IPS-18c (cell line): Measurements from ENCODE around the gene FBXL2.
"Not testable (repeated sequence)": the region's sequence is repeated elsewhere in the genome, so short reads cannot be mapped to it uniquely, and the experiment has no call there.

Experiments
- H3K4me3 ChIP-seq: 2 replicates; pipeline ENCODE4 v1.7.0; 2013; ENCODE audit warnings: low read depth, mild to moderate bottlenecking, low read length, moderate library complexity; ENCODE audit not compliant: insufficient read depth
- H3K9me3 ChIP-seq: one replicate; pipeline ENCODE4 v1.6.1; 2013; ENCODE audit warnings: mild to moderate bottlenecking, low read length, moderate library complexity; ENCODE audit not compliant: control insufficient read depth, insufficient read depth

FBXL2 gene

DNA sequence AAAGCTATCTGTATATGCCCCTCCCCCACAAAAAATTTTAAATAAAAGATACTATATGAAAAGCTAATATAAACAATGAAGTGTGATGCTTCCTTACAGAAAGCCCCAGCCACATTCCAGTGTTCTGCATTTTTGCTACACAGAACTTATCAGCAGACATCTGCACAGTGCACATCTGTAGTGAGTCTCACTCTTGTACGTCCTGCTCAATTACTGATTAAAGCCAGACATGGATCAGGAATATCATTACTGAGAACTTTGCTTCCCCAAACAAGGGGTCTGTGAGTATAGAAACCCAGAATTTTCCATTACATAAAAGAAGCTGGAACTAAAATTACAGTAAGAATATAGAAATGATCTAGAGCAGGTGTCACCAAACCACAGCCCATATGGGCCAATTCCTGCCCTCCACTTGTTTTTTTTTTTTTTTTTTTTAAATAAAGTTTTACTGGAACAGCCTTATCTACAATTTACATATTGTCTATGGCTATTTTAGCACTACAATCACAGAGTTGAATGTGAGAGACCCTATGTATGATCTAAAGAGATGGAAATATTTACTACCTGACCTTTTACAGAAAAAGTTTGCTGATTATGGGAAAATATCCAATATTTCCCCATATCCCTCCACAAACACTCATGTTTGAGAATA is 117.3 kb downstream of the FBXL2 start:
- H3K4me3 ChIP-seq: no peak overlapping the region
- no peaks in the 10 kb centered on the region for H3K9me3 ChIP-seq

DNA sequence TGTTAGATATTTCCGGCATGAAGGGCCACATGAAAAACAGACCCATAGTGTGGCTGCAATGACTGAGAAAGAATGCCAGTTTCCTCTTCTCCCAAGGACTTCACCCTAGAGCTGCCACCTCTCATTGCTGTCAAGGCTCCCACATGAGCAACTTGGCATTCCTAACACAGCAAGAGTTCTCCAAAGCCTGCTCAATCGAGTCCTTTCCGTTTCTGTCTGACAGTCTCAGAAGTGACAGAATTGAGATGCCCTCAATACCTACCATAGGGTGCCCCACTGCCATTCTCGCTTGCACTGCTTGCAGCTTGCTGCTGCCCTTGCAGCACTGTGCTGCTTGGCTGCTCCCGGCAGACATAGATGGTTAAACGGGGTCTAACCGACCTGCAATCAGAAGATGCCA is 118.7 kb downstream of the FBXL2 start:
- no peaks in the 10 kb centered on the region for H3K9me3 ChIP-seq

DNA sequence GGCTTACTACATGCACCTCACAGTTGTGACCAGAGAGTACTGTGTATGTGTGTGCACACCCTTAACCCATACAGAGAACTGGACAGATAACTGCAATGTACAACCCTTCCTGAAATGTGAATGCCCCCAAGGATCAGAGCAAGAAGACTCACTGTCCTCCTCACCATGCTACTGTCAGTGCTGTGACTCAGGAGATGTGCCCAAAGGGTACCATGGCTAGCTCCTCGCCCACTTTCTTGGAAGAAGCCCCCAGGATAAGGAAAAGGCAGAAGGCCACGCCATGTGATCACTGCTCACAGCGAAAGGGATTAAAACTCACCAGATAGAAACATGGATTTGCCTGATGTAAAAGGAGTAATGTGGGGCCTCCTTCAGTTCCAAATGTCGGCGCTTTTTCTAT is 121.2 kb downstream of the FBXL2 start:
- no peaks in the 10 kb centered on the region for H3K9me3 ChIP-seq

More for the DNA sequence above, 118.7 kb downstream of the FBXL2 start:
- no peak overlapping the region for H3K4me3 ChIP-seq

DNA sequence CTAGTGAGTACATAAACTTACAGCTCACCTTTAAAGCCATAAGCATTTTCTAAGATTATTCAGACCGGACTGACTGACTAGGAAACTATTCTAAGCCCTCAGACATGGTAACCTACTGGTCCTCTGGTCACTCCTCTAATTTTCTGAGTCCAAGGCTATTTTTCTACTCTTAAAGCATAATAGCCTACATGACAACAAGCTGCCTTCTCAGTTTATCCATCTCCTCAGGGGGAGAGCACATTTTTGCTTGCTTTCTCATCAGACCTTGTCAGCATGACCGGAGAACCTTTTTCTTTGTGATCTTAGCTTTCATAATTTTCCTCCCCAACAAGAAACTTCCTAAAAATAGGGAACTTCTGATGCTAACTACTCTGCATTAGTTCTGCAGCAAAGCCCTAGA is 124.5 kb downstream of the FBXL2 start:
- Histone ChIP-seq H3K4me3 (no peak overlapping the region), H3K9me3 (no peaks in the 10 kb centered on the region)

More for the DNA sequence above, 121.2 kb downstream of the FBXL2 start:
- no peak overlapping the region for H3K4me3 ChIP-seq

DNA sequence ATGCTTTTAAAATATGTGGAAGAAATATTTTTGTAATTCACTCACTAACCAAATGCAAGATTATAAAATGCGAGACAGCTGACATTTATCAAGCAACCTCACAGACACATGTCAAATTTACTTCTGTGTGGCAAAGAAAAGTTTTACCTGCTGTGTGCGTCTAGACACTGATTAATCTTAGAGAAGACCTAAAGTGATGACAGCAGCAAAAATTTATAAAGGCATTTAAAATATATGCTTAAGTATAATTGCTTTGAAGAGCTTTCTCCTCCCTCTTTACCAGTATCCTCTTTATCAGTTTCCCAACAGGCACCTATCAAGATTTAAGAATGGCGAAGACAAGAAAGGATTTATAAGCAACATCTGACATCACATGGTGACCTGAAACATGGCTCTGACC is 125.7 kb downstream of the FBXL2 start:
- no peak overlapping the region for H3K4me3 ChIP-seq
- H3K9me3 ChIP-seq: no peaks in the 10 kb centered on the region

DNA sequence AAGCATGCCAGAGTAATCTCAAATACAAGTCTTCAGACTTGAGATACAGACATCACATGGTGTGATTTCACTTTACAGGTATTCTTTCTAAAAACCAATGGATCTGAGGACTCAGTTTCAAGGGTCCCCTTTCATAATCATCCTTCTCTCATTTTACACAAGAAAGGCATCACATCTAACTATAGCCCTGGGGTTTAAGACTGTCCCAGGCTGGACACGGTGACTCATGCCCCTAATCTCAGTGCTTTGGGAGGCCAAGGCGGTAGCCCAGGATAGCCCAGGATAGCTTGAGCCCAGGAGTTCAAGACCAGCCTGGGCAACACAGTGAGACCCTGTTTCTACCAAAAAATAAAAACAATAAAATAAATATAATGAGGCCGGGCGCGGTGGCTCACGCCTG is 126.5 kb downstream of the FBXL2 start:
- H3K9me3 ChIP-seq: no peaks in the 10 kb centered on the region

DNA sequence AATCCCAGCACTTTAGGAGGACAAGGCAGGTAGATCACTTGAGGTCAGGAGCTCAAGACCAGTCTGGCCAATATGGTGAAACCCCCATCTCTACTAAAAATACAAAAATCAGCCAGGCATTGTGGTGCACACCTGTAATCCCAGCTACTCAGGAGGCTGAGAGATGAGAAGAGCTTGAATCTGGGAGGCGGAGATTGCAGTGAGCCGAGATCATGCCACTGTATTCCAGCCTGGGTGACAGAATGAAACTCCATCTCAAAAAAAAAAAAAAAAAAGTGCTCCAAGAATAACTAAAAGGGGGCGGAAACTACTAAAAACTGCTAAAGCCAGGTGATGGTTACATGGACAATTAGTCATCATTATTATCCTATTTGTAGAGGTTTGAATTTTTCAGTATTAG is 133.6 kb downstream of the FBXL2 start:
- not testable (repeated sequence) for H3K4me3 ChIP-seq, H3K9me3 ChIP-seq

More for the DNA sequence above, 126.5 kb downstream of the FBXL2 start:
- H3K4me3 ChIP-seq: no peak overlapping the region

DNA sequence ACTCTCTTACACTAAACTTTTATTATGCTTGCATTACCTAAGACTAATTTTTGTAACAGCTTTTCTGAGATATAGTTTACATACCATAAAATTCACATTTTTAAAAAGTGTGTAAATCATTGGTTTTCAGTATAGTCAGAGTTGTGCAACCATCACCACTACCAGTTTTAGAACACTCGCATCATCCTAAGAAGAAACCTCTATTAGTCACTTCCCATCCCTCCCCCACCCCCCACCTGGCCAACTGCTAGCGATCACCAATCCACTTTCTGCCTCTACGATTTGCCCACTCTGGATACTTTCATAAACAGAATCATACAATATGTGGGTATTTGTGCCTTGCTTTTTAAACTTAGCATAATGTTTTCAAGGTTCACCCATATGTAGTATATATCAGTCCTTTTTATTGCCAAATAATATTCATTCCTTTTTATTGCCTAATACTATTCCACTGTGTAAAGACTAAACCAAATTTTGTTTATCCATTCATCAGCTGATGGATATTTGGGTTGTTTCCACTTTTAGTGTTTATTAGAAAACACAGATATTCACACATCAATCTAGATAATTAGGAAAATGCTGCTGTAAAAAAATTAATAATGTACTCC is 139.9 kb downstream of the FBXL2 start:
- Histone ChIP-seq H3K4me3 (no peak overlapping the region), H3K9me3 (peaks cover 2% of the 10 kb centered on the region)

DNA sequence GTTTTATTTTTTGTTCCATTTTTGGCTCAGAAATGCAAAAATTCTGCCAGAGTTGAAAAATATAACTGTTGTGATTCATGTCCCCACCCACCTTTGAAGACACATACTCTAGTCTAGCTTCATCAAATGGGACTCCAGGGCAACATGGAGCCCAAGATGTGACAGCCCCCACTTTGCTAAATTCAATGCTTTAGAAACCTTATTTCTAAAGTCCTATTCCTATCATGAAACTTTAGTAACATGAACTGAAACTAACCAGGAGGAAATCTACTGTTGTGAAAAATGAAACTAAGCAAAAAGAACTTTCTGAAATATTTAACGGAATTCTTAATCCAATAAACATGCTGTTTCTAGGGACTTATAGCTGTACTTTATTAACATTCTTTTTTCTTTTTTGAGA is 142.7 kb downstream of the FBXL2 start:
- H3K4me3 ChIP-seq: no peak overlapping the region
- H3K9me3 ChIP-seq: peaks cover 2% of the 10 kb centered on the region

DNA sequence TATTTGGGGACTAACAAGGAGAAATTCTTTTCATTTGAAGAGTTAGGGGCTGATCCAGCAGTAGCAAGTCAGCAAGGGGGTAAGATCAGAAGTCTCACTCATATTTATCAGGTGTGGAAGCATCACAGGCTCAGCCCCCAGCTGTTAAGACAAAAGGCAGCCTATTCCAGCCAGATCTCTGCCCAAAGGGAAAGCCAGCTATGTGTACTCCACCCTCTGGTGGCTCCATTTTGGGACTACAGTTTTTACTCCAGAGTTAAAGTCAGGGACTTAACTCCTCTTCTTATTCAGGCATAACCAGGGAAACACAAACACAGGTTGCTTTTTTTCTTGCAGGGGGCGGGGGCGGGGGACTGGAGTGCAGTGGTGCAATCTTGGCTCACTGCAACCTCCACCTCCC is 143.7 kb downstream of the FBXL2 start:
- Histone ChIP-seq H3K4me3 (no peak overlapping the region), H3K9me3 (peaks cover 2% of the 10 kb centered on the region)

DNA sequence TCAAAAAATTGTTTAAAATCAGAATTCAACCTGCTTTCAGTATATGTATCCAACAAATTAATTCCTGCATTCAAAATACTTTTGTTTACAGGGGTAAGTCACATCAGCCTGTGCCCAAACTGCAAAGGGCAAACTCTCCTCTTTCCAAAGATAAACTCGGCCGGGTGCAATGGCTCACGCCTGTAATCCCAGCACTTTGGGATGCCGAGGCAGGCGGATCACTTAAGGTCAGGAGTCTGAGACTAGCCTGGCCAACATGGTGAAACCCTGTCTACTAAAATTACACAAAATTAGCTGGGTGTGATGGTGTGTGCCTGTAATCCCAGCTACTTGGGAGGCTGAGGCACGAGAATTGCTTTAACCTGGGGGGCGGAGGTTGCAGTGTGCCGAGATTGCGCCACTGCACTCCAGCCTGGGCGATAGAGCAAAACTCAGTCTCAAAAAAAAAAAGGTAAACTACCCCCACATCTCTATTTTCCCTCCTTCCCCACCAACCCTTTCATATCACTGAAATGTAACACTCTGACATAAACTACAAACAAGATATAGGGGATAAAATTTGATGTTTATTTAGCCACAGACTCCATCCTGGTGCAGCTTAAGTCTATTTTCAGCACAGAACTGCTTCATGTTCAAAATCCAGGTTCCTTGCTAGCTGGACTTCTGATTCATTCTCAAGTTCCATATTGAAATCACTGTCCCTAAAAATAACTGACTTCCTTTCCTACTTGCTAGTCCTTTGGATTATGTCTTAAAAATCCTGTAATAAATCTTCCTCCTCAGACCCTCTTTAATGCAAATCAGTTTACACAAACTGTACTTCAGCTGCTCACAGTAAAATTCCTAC is 147.6 kb downstream of the FBXL2 start:
- H3K9me3 ChIP-seq: peaks cover 2% of the 10 kb centered on the region
- H3K4me3 ChIP-seq: no peak overlapping the region

DNA sequence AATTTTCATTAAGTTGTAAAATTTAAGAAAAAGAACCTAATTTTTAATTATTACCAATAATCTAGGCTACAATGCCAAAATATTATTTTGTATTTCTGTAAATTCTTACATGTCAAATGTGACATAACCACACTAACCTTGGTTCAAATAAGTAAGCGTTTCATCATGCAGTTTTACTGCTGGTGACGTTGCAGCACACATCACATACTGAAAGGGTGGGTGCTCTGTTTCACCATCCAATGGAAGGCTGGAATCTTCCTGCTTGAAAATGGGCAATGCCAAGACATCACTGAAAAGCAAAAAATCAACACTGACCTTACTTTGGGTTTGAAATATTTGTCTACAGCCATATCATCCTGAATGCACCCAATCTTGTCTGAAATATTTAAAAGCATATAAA is 148.2 kb downstream of the FBXL2 start:
- H3K9me3 ChIP-seq: peaks cover 2% of the 10 kb centered on the region

DNA sequence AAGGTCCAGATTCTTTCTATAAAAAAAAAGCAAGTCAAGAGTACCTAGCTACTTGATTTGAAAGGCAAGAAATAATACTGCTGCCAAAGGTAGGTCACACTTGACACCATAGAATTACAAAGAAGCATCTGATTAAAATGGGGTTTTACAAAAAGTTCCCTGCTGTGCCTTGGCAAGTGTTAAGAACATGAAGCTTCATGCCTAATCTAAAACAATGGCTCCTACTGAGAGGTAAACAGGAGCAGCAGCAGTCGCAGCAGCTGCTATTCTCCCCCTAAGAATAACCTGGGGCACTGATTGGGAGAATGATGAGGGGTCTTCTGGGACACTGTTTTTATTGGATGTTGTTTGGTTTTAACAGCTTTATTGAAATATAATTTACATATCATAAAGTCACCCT is 148.8 kb downstream of the FBXL2 start:
- H3K9me3 ChIP-seq: peaks cover 2% of the 10 kb centered on the region
- H3K4me3 ChIP-seq: no peak overlapping the region

More for the DNA sequence above, 148.2 kb downstream of the FBXL2 start:
- no peak overlapping the region for H3K4me3 ChIP-seq

DNA sequence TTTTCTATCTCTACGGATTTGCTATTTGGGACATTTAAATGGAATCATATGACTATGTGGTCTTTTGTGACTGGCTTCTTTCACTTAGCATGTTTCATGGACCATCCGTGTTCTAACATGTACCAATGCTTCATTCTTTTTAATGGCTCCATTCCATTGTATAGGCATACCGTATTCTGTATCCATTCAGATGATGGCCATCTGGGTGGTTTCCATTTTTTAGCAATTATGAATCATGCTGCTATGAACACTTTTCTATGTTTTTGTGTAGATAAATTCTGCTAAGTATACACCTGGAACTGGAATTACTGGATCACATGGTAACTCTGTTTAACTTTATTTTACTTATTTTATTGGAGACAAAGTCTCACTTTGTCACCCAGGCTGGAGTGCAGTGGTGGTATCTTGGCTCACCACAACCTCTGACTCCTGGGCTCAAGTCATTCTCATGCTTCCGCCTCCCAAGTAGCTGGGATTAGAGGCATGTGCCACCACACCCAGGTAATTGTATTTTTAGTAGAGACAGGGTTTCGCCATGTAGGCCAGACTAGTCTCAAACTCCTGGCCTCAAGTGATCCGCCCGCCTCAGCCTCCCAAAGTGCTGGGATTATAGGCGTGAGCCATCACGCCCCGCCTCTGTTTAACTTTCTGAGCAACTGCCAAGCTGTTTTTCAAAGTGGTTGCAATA is 149.5 kb downstream of the FBXL2 start:
- Histone ChIP-seq H3K4me3 (no peak overlapping the region), H3K9me3 (no peaks in the 10 kb centered on the region)

DNA sequence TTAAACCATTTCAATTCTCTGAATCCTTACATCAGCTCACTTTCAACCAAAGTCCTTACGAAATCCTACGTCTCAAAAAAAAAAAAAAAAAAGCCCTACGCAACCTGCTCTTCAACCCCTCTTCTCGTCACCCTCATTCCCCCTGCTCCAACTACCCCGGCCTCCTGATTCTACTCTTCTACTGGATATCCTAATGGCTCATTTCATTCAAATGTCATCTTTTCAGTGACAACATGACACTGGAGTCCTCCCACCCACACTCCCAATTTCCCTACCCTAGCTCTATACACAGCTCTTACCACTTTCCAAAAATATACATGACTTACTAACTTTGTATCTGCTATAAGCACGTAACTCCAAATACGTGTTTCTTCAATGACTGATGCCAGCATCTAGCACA is 151.5 kb downstream of the FBXL2 start:
- Histone ChIP-seq H3K9me3 (no peaks in the 10 kb centered on the region), H3K4me3 (no peak overlapping the region)

DNA sequence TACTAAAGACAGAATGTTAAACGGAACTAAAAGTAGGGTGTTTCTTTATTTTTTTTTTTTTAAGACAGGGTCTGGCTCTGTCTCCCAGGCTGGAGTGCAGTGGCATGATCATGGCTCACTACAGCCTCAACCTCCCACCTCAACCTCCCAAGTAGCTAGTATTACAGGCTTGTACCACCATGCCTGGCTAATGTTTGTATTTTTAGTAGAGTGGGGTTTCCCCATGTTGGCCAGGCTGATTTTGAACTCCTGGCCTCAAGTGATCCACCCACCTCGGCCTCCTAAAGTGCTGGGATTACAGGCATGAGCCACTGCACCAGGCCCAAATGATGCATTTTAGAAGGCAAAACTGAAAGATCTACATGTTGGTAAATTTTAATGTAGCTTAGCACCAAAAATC is 152.1 kb downstream of the FBXL2 start:
- H3K4me3 ChIP-seq, H3K9me3 ChIP-seq: not testable (repeated sequence)

DNA sequence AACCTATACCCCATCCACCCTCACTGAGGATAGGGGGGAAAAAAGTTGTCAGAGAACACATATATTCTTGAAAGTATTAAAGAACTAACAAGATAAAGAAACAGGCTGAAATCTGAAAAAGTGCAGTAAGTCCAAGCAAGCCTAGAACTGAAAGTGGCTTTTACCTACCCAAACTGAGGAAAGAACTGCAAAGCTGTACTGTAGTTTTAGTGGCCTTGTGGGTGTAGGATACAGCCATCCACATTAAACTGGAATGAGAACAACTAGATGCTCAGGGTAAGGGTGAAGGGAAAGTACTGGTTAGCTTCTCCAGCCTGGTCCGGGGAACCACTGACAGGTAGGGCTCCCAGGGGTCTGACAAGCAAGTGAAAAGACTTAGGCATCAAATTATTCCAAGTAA is 152.8 kb downstream of the FBXL2 start:
- Histone ChIP-seq H3K9me3 (no peaks in the 10 kb centered on the region), H3K4me3 (no peak overlapping the region)

DNA sequence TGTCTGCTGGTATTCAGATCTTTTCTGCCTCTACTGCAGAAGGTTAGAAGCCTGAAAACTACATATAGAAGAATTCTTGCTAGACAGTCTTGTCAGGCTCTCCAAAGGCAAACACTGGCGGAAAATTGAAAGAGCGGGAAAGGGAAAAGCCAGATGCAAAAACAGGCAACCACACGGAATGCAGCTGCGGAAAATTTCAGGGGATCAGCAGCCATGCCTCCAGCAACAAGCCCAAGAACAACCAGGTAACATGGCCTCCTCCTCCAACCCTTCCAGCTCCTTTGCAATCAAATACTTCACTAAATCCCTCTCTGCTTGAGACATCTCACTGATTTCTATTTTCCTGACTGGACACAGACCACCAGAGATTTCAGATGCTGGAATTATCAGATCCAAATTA is 153.3 kb downstream of the FBXL2 start:
- Histone ChIP-seq H3K9me3 (no peaks in the 10 kb centered on the region), H3K4me3 (no peak overlapping the region)
